ENCODE results near the gene NPIPA8.
"Not testable (repeated sequence)": the region's sequence is repeated elsewhere in the genome, so short reads cannot be mapped to it uniquely, and the experiment has no call there.

NPIPA8 gene

DNA sequence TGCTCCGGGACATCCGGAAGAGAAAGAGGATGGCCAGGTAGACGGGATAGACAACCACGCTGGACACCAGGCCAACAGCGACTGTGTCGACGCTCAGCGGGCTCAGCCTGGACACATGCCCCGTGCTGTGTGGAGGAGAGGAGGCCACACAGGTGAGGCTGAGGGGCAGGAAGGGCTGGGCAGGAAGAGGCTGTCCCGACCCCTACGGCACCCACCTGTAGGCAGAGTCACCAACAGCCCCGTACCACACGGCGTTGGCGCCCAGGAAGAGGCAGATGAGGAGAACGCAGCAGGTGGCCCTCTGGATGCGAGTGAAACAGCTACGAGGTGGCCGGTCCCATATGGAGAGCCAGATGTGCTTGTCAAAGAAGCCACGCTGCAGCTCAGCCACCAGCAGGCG lies at the start of gene NPIPA8:
NPIPA8 (minus strand) TSS at position 101 of the 400 bp plus-strand sequence. CDS start 4,074 bp downstream, outside the sequence.
- not testable (repeated sequence) for DNase-seq; H3K9me3 Mint-ChIP-seq; H3K27me3 Mint-ChIP-seq; H3K4me3 Mint-ChIP-seq; H3K4me1 Mint-ChIP-seq (ENCODE audit: low read depth); H3K27ac Mint-ChIP-seq; H3K36me3 Mint-ChIP-seq (ENCODE audit: low read depth)

DNA sequence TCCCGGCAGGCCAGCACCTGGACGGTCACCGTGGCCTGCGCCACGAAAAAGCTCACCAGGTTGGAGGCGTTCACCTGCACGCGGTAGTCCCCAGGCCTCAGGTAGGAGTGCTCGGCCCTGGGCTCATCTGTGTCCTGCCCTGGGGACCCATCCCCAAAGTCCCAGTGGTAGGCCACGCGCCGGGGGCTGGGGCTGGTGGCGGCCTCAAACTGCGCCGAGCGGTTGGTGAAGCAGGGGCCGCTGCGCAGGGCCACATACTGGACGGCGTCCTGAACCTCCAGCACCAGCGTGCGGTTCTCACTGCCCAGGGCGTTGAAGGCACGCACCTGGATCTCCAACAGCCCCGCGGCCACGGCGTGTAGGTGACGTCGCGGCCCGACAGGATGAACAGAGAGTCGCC lies 48.7 kb upstream of the NPIPA8 start:
- H3K36me3 Mint-ChIP-seq (ENCODE audit: low read depth); H3K27me3 Mint-ChIP-seq; H3K27ac Mint-ChIP-seq; H3K9me3 Mint-ChIP-seq; H3K4me1 Mint-ChIP-seq (ENCODE audit: low read depth); H3K4me3 Mint-ChIP-seq; DNase-seq: not testable (repeated sequence)

DNA sequence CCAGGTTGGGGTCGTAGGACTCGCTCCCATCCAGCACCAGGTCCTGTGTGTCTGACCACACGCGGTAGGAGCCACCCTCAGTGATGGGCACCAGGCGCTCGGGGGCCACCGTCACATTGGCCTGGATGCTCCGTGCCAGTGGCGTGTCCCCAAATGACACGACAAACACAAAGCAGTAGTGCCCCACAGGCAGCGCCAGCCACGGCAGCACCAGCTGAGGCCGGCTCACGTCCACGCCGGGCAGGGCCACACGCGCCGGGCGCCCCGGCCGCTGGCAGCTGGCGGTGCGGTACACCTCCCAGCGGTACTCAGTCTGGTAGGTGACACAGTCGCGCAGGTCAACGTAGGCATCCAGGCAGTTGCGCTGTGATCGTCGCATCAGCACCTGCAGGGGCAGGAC lies 48.3 kb upstream of the NPIPA8 start:
- H3K4me1 Mint-ChIP-seq (ENCODE audit: low read depth); H3K27ac Mint-ChIP-seq; H3K9me3 Mint-ChIP-seq; H3K36me3 Mint-ChIP-seq (ENCODE audit: low read depth); DNase-seq; H3K4me3 Mint-ChIP-seq; H3K27me3 Mint-ChIP-seq: not testable (repeated sequence)

DNA sequence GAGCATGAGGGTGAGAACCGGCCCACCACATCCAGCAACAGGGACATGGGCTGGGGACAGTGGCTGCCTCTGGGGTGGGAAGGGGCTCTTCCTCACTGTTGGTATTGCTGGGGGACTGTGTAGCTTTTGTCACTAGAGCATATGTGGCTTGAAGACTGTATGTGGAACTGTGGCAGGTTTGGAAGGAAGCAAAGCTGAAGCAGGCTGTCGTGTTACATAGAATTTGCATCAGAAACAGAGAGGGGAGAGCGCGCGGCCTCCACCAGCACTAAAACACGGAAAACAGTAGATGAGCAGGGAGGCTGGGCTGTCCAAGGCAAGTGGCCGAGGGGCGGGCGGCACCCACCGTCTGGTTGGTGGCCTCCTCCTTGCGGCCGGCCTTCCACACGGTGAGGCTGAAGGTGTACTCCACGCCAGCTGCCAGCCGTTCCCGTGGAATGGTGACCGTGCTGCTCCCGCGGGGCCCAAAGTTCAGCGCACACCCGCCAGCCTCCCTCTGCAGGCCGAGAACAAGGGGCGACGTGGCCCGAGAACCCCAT lies 47.6 kb upstream of the NPIPA8 start:
- not testable (repeated sequence) for H3K4me1 Mint-ChIP-seq (ENCODE audit: low read depth); H3K27me3 Mint-ChIP-seq; H3K36me3 Mint-ChIP-seq (ENCODE audit: low read depth); H3K27ac Mint-ChIP-seq; H3K4me3 Mint-ChIP-seq; H3K9me3 Mint-ChIP-seq; DNase-seq

DNA sequence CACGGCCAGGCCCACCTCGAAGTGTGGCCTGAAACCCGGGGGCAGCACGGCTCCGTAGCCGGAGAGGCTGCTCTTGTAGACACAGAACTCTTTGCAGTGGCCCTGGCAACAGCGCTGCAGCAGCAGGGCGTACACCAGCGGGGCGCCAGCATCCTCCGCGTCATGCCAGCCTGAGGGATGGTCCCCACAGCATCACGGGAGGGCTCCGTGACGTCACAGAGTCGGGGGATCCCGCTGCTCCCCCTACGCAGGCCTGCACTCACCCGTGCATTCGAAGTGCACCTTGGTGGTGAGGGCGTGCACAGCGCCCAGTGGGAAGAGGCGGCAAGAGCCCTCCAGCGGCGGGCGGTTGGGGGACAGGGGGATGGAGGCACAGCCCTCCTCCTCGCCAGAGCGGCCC lies 46.2 kb upstream of the NPIPA8 start:
- not testable (repeated sequence) for H3K27me3 Mint-ChIP-seq; H3K4me3 Mint-ChIP-seq; H3K9me3 Mint-ChIP-seq; H3K4me1 Mint-ChIP-seq (ENCODE audit: low read depth); H3K36me3 Mint-ChIP-seq (ENCODE audit: low read depth); DNase-seq; H3K27ac Mint-ChIP-seq

DNA sequence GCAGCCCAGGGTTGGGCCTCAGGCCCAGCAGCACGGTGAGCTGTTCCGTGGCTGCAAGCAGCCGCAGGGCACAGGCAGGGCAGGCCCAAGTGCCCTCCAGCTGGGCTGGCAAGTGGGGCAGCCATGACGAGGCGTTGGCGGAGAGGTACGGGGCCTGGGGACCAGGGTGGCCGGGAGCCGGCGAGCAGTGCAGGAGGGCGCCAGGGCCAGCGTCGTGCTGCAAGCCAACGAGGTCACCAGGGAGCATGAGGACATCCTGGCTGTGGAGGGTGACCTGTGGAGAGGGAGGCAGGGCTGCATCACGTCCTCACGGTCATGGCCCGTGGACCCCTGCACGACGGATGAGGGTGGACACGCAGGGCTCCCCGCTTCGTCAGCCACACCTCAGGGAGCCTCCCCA lies 11.2 kb upstream of the NPIPA8 start:
- H3K36me3 Mint-ChIP-seq (ENCODE audit: low read depth); H3K9me3 Mint-ChIP-seq; H3K4me1 Mint-ChIP-seq (ENCODE audit: low read depth); H3K27ac Mint-ChIP-seq; DNase-seq; H3K27me3 Mint-ChIP-seq; H3K4me3 Mint-ChIP-seq: not testable (repeated sequence)

DNA sequence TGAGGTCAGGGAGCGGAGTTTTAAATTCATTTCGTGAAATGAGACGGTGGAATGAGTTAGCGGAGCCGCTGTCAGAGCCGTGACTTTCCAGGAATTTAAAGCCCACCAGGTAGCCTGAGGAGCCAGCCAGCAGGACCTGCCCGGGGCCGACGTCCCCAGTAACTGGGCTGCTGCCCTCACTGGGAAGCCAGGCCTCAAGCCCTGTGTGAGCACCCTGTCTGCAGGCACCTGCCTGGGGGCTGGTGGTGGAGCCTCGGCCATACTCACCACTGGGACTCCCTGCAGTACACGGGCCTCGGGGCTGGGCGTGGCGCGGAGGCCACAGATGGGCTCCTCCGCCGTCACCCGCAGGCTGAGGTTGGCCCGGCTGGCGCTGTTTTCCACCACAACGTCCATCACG lies 10.5 kb upstream of the NPIPA8 start:
- not testable (repeated sequence) for H3K9me3 Mint-ChIP-seq; H3K4me1 Mint-ChIP-seq (ENCODE audit: low read depth); DNase-seq; H3K27ac Mint-ChIP-seq; H3K4me3 Mint-ChIP-seq; H3K27me3 Mint-ChIP-seq; H3K36me3 Mint-ChIP-seq (ENCODE audit: low read depth)

DNA sequence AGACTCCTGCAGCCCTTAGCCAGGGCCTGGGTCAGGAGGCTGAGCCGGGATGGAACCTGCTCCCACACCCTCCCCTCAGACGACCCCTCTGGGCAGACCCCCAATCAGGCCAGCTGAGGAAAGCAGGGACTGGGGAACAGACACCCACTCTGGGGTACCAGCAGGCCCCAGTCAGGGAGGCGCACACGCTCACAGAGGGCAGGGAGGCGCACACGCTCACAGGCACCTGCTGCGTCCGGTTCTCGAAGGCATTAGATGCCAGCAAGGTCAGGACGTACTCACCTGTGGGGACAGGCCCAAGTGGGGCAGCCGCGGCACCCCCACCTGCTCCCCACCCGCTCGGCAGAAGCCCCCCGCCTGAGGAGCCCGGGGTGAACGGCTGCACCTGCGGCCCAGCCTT lies 8.1 kb upstream of the NPIPA8 start:
- DNase-seq; H3K4me1 Mint-ChIP-seq (ENCODE audit: low read depth); H3K4me3 Mint-ChIP-seq; H3K27ac Mint-ChIP-seq; H3K27me3 Mint-ChIP-seq; H3K36me3 Mint-ChIP-seq (ENCODE audit: low read depth); H3K9me3 Mint-ChIP-seq: not testable (repeated sequence)

DNA sequence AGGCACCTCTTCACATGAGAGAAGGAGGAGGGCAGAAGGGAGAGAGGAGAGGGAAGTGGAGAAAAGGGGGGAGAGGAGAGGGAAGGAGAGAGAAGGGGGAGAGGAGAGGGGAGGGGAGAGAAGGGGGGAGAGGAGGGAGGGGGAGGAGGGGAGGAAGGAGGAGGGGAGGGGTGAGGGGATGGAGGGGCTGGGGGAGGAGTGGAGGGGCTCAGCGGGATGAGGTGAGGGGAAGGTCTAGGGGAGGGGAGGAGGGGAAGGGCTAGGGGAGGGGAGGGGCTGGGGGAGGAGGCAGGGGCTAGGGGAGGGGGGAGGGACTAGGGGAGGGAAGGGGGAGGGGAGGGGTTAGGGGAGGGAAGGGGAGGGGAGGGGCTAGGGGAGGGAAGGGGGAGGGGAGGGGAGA lies 5.5 kb upstream of the NPIPA8 start:
- not testable (repeated sequence) for H3K9me3 Mint-ChIP-seq; H3K4me1 Mint-ChIP-seq (ENCODE audit: low read depth); H3K36me3 Mint-ChIP-seq (ENCODE audit: low read depth); DNase-seq; H3K27ac Mint-ChIP-seq; H3K4me3 Mint-ChIP-seq; H3K27me3 Mint-ChIP-seq

DNA sequence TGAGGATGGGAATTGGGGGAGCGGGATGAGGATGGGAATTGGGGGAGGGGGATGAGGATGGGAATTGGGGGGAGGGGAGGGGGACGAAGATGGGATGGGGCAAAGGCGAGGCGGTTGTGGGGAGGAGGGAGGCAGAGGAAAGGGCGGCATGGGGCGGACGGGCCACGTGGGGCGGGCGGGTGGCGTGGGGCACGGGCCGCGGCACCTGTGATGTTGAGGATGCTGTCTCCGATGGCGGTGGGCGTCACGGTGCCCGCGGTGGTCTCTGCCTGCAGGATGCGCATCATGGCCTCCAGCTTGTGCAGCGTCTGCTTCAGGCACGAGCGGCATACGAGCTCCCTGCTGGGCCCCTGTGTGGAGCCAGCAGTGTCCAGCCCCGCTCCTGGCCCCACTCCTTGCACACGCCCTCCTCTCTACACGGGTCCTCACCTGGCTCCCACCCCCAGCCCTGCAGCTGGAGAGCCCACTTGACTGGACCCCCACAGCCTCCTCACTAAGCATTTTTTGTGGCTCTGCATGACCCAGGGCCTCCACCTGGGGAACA lies 5.0 kb upstream of the NPIPA8 start:
- not testable (repeated sequence) for DNase-seq; H3K27me3 Mint-ChIP-seq; H3K27ac Mint-ChIP-seq; H3K9me3 Mint-ChIP-seq; H3K4me1 Mint-ChIP-seq (ENCODE audit: low read depth); H3K4me3 Mint-ChIP-seq; H3K36me3 Mint-ChIP-seq (ENCODE audit: low read depth)

DNA sequence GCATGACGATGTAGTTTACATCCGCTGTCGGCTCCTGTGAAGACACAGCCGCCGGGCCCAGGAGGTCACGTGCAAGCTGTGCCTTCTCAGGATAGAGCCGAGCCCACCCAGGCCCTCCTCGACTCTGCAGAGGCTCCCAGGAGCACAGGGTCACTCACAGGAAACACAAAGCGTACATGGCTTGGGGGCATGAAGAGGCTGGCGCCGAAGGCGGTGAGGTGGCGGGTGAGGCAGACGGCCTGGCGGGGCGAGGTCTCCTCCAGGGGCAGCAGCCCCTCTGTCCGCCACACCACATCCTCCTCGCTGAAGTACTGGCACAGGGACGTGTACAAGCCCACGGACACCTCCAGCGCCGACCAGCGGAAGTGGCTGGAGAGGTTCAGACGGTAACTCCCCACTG lies 2.7 kb upstream of the NPIPA8 start:
- not testable (repeated sequence) for H3K27ac Mint-ChIP-seq; H3K4me3 Mint-ChIP-seq; H3K36me3 Mint-ChIP-seq (ENCODE audit: low read depth); H3K4me1 Mint-ChIP-seq (ENCODE audit: low read depth); H3K27me3 Mint-ChIP-seq; H3K9me3 Mint-ChIP-seq; DNase-seq

DNA sequence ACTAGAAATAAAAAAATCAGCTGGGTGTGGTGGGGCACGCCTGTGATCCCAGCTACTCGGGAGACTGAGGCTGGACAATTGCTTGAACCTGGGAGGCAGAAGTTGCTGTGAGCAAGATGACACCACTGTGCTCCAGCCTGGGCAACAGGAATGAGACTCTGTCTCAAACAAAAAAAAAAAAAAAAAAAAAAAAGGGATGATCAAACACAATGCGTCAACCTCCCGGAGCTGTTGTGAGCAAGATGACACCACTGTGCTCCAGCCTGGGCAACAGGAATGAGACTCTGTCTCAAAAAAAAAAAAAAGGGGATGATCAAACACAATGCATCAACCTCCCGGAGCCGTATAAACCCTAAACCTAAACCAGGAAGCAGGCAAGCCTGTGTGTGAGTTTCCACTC lies 24.7 kb downstream of the NPIPA8 start:
- not testable (repeated sequence) for H3K27me3 Mint-ChIP-seq; H3K4me3 Mint-ChIP-seq; H3K36me3 Mint-ChIP-seq (ENCODE audit: low read depth); H3K4me1 Mint-ChIP-seq (ENCODE audit: low read depth); H3K9me3 Mint-ChIP-seq; DNase-seq; H3K27ac Mint-ChIP-seq

DNA sequence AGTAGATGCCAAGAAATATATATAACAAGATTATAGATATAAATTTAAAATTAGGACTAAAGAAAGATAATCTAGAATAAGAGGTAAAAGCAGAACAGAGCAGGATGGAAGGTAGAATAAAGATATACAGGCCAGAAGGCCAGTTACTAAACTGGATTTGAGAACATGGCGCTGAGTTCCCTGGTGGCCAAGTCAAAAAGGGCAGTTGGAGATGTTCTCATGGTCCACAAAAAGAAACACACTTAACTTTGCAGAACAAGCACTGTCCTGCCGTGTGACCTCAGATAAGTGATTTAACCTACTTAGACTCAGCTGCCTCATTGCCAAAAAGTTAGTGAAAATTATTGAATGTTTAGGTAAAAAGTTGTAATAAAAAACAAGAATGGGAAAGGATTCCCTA lies 27.4 kb downstream of the NPIPA8 start:
- H3K27me3 Mint-ChIP-seq; DNase-seq; H3K4me1 Mint-ChIP-seq (ENCODE audit: low read depth); H3K36me3 Mint-ChIP-seq (ENCODE audit: low read depth); H3K9me3 Mint-ChIP-seq; H3K4me3 Mint-ChIP-seq; H3K27ac Mint-ChIP-seq: not testable (repeated sequence)

DNA sequence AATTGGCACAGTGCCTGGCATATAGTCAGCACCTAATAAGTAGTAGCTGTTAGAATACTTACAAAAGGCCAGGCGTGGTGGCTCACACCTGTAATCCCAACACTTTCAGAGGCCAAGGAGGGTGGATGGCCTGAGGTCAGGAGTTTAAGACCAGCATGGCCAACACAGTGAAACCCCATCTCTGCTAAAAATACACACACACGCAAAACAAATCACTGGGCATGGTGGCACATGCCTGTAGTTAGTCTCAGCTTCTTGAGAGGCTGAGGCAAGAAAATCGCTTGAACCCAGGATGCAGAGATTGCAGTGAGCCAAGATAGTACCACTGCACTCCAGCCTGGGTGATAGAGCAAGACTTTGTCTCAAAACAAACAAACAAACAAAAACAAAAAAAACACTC lies 29.3 kb downstream of the NPIPA8 start:
- not testable (repeated sequence) for H3K4me3 Mint-ChIP-seq; H3K36me3 Mint-ChIP-seq (ENCODE audit: low read depth); H3K9me3 Mint-ChIP-seq; H3K27me3 Mint-ChIP-seq; H3K27ac Mint-ChIP-seq; DNase-seq; H3K4me1 Mint-ChIP-seq (ENCODE audit: low read depth)

DNA sequence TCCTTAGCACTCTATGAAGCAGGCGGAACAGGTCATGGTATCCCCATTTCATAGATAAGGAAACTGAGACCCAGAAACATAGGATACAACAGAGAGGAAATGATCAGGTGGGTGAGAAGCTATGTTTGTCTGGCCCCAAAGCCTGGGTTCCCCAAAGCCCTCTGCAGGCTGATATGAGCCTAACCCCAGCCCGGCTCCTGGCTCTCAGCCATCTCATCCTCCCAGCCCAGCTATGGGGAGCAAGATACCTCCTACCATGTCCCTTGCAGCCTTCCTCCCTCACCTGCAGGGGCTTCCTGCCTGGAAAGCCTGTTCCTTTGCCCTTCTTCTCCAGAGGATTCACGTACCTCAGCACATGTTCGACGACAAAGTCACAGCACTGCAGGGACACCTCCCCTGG lies 30.5 kb downstream of the NPIPA8 start:
- not testable (repeated sequence) for H3K9me3 Mint-ChIP-seq; DNase-seq; H3K36me3 Mint-ChIP-seq (ENCODE audit: low read depth); H3K4me3 Mint-ChIP-seq; H3K27ac Mint-ChIP-seq; H3K4me1 Mint-ChIP-seq (ENCODE audit: low read depth); H3K27me3 Mint-ChIP-seq

DNA sequence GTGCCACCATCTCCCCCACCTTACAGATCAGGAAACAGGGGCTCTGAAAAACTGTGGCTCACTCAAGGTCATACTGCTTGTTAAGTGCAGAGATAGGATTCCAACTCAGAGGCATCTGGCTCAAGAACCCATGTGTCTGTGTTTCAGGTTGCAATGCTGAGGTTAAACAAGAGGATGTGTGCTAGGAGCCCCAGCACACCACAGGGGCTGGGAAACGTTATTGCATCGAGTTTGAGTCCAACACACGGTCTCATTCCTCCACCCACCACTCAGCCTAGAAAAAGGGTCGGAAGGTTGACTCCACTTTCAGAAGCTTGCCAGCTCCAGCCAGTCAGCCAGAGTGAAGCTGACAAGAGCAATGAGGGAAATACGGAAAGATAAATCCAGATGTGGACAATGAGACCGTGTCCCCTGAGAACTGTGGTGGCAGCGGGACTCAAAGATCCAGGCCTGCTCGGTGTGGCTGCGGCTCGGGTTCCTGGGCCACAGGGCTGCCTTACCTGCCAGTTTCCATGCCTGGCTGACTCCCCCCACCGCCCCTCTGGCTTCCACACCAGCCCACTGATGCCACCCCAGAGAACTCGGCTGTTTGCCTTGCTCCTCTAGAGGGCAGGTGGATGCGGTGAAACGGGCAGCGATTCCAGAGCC lies 33.4 kb downstream of the NPIPA8 start:
- not testable (repeated sequence) for H3K4me3 Mint-ChIP-seq; H3K9me3 Mint-ChIP-seq; H3K4me1 Mint-ChIP-seq (ENCODE audit: low read depth); H3K27ac Mint-ChIP-seq; DNase-seq; H3K27me3 Mint-ChIP-seq; H3K36me3 Mint-ChIP-seq (ENCODE audit: low read depth)

Measured in activated T-cell treated with anti-CD3 and anti-CD28 coated beads, Interleukin-2, amount 50 U/mL, for 24 hours (primary cell).